GM12864 (cell line): Measurements from ENCODE around the gene BCR.

ENCODE experiments used
- DNase-seq: peaks from one replicate; pipeline ENCODE4 v3.0.0-alpha.2; 2011; ENCODE audit warnings: low read depth
- H3K4me3 ChIP-seq: 2 replicates; pipeline ENCODE4 v1.5.1; 2011; ENCODE audit warnings: mild to moderate bottlenecking, low read depth, low read length, control low read depth
- TF ChIP-seq, protein P1 (sequence below): IDR thresholded peaks from 2 replicates; pipeline ENCODE4 v1.5.1; 2011; ENCODE audit warnings: low read depth, mild to moderate bottlenecking, moderate library complexity, low read length, control low read depth, inconsistent platforms; ENCODE audit errors: missing control alignments

The BCR gene

GRCh38 chr22:23226497-23226850 is 46.2 kb downstream of the BCR start:
- H3K4me3 ChIP-seq, result no peak overlapping the region
- no peak for DNase-seq
- TF ChIP-seq, protein P1, sequence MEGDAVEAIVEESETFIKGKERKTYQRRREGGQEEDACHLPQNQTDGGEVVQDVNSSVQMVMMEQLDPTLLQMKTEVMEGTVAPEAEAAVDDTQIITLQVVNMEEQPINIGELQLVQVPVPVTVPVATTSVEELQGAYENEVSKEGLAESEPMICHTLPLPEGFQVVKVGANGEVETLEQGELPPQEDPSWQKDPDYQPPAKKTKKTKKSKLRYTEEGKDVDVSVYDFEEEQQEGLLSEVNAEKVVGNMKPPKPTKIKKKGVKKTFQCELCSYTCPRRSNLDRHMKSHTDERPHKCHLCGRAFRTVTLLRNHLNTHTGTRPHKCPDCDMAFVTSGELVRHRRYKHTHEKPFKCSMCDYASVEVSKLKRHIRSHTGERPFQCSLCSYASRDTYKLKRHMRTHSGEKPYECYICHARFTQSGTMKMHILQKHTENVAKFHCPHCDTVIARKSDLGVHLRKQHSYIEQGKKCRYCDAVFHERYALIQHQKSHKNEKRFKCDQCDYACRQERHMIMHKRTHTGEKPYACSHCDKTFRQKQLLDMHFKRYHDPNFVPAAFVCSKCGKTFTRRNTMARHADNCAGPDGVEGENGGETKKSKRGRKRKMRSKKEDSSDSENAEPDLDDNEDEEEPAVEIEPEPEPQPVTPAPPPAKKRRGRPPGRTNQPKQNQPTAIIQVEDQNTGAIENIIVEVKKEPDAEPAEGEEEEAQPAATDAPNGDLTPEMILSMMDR, result no peak

DNA sequence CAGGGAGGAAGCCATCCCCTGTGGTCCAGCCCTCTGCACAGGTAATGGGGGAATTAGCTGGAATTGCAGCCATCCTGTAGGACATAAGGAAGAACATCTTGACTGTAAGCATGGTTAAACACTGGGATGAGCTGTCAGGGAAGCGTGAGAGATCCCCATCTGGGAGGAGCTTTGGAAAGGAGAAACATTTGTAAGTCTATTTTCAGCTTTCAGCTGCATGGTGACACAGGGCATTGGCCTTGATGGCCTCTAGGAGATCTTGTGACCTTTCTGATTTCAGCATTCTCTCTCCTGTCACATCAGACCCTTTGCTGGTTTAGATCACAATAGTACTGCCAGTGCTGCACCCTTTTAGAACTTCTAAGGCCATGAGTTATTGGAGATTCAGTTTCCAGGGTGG is 47.1 kb downstream of the BCR start:
- no peak overlapping the region for H3K4me3 ChIP-seq
- DNase-seq, result no peak
- TF ChIP-seq, protein P1, result no peak

GRCh38 chr22:23228503-23228902 is 48.2 kb downstream of the BCR start:
- TF ChIP-seq, protein P1, result no peak
- DNase-seq, result no peak
- H3K4me3 ChIP-seq, result no peak overlapping the region

- H3K4me3 ChIP-seq, result no peak overlapping the region
- no peak for DNase-seq
- TF ChIP-seq, protein P1, result no peak
These were observed 49.3 kb downstream of the BCR start for GRCh38 chr22:23229646-23230045.

DNA sequence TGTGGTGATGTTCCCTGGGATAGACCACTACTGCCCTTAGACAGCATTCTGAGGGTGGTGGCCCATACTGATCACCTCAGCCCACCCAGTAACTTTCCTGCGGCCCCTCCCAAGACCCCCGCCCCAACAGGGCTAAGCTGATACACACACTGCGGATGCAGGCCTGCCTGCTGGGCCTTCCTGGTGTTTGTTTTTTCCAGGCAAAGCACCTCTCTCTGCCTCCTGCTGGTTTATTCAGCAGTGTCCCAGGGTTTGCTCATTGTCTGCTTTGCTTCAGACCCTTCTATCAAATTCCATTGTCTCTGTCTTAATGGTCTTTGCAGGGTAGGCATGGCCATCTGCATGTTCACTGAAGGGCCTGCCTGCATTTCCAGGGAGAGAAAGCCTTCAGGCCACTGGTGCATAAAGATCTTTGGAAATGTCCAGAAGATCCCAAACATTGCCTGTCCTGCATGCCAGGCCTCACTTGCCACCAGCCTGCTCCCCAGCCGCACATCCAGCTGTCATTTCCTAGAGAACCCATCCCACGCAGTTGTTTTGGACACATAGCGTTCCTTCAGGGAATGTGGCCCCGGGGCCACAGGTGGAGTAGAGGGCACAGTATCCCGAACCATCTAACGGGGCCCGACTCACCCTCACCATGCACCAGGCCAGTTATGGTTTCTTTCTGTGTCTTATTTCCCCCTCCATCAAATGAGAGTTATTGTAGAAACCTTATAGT is 50.2 kb downstream of the BCR start:
- no peak overlapping the region for H3K4me3 ChIP-seq
- DNase-seq, result no peak

DNA sequence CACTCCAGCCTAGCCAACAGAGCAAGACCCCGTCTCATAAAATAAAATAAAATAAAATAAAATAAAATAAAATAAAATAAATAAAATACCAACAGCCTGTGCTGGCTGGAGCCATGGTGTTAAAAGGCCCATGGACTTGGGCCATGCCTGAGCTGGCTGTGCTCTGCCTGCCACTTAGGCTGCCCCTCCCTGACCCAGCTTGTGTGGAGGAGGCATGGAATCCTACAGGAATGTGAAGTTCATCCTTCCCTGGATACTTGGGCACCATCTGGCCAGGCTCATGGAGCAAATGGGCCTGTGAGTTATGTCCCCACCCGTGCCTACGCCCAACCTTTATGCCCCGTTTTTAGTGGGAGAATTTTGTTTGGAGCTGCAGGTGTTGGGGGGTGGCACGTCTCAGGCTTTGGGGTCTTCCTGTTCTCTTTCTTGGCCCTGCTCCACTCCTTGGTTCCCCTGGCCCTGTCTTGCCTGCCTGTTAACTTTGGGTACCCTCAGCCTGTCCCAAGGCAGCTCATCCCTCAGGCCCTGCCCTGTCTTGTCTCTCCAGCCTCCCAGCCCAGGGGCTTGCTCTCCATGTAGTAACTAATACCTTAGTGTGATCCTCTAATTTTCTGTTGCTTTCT is 51.3 kb downstream of the BCR start:
- no peak overlapping the region for H3K4me3 ChIP-seq
- no peak for DNase-seq
- TF ChIP-seq, protein P1, result no peak

More for the DNA sequence above, 50.2 kb downstream of the BCR start:
- TF ChIP-seq, protein P1, result no peak
